ENCODE data around the gene CAPN5. TPM values are rescaled to one million over a fixed set of nuclear protein-coding genes. Genes with fewer than 3 reads are reported as not detected.

Gene CAPN5
- total RNA-seq, 1 donor from 2014 or later = 7.9 TPM

DNA sequence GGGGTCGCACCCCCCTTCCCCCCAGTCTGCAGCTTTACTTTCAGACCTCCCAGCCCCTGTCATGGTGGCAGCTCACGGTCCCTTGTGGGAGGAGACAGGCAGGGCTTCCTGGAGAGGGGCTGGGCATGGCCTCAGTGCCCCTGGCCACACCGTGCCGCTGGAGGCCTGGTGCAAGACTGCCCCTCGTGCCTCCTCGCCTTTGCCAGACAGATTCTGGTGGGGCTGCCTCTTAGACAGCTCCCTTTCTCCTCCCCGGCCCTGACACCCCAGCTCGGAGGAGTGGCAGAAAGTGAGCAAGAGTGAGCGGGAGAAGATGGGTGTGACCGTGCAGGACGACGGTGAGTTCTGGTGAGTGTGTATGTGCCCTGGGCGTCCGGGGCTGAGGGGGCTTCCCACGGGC is 49.2 kb downstream of the CAPN5 start:
- H3K9me3 ChIP-seq = no peaks in the 10 kb centered on the region
- H3K36me3 ChIP-seq = peaks cover 11 to 31% of the 10 kb centered on the region in 2 donors
- H3K4me1 ChIP-seq = no peaks in the 10 kb centered on the region
- H3K4me3 ChIP-seq = no peak overlapping the region
- no peak overlapping the region for H3K27ac ChIP-seq
- intact Hi-C loops (cut with DNase I) = no loop called here
- no peaks in the 10 kb centered on the region for H3K27me3 ChIP-seq
- no peak for DNase-seq (ENCODE audit: low spot score in 2 of 2)
- TF ChIP-seq, protein P1, sequence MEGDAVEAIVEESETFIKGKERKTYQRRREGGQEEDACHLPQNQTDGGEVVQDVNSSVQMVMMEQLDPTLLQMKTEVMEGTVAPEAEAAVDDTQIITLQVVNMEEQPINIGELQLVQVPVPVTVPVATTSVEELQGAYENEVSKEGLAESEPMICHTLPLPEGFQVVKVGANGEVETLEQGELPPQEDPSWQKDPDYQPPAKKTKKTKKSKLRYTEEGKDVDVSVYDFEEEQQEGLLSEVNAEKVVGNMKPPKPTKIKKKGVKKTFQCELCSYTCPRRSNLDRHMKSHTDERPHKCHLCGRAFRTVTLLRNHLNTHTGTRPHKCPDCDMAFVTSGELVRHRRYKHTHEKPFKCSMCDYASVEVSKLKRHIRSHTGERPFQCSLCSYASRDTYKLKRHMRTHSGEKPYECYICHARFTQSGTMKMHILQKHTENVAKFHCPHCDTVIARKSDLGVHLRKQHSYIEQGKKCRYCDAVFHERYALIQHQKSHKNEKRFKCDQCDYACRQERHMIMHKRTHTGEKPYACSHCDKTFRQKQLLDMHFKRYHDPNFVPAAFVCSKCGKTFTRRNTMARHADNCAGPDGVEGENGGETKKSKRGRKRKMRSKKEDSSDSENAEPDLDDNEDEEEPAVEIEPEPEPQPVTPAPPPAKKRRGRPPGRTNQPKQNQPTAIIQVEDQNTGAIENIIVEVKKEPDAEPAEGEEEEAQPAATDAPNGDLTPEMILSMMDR (IDR thresholded peaks at IDR 0.05) = no peak

DNA sequence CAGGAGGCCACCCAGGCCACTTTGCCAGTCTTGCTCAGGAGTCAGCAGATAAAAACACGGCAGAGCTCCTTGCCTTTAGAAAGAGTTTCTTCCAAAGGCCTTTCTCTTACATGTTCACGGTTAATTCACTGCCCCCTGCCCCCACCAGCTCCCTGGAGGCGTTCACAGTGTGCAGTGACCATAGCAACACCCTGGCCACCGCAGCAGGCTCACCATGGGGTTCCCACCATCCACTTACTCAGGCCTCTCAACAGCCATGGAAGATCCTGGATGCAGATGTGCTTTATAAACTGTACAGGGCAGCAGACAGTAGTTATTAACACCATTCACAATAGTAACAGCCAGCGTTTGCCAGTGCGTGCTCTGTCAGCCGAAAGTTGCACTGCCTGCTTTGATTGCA is 50.7 kb downstream of the CAPN5 start:
- Histone ChIP-seq H3K4me3 (no peak overlapping the region), H3K9me3 (no peaks in the 10 kb centered on the region), H3K27me3 (no peaks in the 10 kb centered on the region), H3K36me3 (peaks cover 17 to 45% of the 10 kb centered on the region in 2 donors), H3K4me1 (no peaks in the 10 kb centered on the region), H3K27ac (no peak overlapping the region)
- TF ChIP-seq, protein P1 (IDR thresholded peaks at IDR 0.05) = no peak
- no peak for DNase-seq (ENCODE audit: low spot score in 2 of 2)
- intact Hi-C loops (cut with DNase I) = no loop called here

DNA sequence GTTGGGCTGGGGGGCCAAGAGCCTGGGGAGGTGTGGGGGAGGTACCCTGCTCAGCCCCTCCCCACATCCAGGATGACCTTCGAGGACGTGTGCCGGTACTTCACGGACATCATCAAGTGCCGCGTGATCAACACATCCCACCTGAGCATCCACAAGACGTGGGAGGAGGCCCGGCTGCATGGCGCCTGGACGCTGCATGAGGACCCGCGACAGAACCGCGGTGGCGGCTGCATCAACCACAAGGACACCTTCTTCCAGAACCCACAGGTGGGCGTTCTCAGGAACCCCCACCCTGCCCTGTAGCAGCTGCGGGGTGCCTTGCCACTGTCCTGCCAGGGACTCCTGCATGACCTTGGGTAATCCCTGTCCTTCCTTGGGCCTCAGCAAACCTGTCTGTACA is 51.3 kb downstream of the CAPN5 start:
- intact Hi-C loops (cut with DNase I) = no loop called here

DNA sequence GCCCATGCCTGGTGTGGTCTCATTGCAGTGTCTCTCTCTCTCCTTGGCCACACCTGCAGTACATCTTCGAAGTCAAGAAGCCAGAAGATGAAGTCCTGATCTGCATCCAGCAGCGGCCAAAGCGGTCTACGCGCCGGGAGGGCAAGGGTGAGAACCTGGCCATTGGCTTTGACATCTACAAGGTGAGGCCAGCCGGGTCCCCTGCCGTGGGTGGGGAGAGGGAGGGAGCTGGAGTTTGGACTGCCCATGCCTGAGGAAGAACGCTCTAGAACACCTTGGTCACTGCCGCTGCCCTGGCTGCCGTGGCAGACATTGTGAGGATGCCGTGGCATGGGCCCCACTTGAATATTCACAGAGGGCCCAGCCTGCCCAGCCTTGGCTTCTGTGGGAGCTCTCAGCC is 52.2 kb downstream of the CAPN5 start:
- Histone ChIP-seq H3K27ac (no peak overlapping the region), H3K27me3 (no peaks in the 10 kb centered on the region), H3K4me3 (no peak overlapping the region), H3K36me3 (peaks cover 17 to 45% of the 10 kb centered on the region in 2 donors), H3K4me1 (no peaks in the 10 kb centered on the region), H3K9me3 (no peaks in the 10 kb centered on the region)
- TF ChIP-seq, protein P1 (IDR thresholded peaks at IDR 0.05) = no peak
- intact Hi-C loops (cut with DNase I) = no loop called here
- no peak for DNase-seq (ENCODE audit: low spot score in 2 of 2)

More for the DNA sequence above, 51.3 kb downstream of the CAPN5 start:
- no peaks in the 10 kb centered on the region for H3K4me1 ChIP-seq
- TF ChIP-seq, protein P1 (IDR thresholded peaks at IDR 0.05) = no peak
- H3K9me3 ChIP-seq = no peaks in the 10 kb centered on the region
- no peak overlapping the region for H3K4me3 ChIP-seq
- H3K27me3 ChIP-seq = no peaks in the 10 kb centered on the region
- no peak overlapping the region for H3K27ac ChIP-seq
- no peak for DNase-seq (ENCODE audit: low spot score in 2 of 2)
- H3K36me3 ChIP-seq = peaks cover 17 to 45% of the 10 kb centered on the region in 2 donors

DNA sequence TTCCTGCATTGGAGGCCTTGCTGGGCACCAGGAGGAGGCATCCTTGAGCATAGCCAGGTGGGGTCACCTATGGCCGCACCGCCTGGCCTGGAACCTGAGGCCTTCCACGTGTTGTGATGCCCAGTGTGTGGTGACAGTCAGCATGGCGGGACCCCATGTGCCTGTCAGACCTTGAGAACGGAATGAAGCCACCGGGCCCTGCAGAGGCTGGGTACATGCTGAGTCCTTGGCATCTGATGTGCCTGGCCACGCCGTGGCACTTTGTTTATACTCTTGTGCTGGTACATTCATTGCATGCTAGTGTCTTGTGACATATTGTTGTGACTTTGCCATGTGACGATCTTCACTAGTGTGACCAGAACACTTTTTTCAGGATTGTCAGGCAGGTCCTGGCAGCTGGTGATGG is 52.8 kb downstream of the CAPN5 start:
- TF ChIP-seq, protein P1 (IDR thresholded peaks at IDR 0.05) = no peak
- no peak overlapping the region for H3K4me3 ChIP-seq
- DNase-seq (ENCODE audit: low spot score in 2 of 2) = no peak
- no peaks in the 10 kb centered on the region for H3K27me3 ChIP-seq
- intact Hi-C loops (cut with DNase I) = no loop called here
- H3K9me3 ChIP-seq = no peaks in the 10 kb centered on the region
- H3K4me1 ChIP-seq = no peaks in the 10 kb centered on the region
- H3K27ac ChIP-seq = no peak overlapping the region
- H3K36me3 ChIP-seq = peaks cover 17 to 45% of the 10 kb centered on the region in 2 donors

DNA sequence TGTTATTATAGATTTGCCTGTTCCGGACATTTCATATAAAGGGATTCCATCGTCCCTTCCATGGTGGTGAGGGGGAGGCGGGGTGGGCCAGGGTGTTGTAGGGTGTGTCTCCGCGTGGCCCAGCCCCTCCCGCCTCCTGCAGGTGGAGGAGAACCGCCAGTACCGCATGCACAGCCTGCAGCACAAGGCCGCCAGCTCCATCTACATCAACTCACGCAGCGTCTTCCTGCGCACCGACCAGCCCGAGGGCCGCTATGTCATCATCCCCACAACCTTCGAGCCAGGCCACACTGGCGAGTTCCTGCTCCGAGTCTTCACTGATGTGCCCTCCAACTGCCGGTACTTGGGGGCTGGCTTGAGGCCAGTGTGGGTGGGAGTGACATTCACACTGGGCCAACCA is 53.8 kb downstream of the CAPN5 start:
- H3K27me3 ChIP-seq = no peaks in the 10 kb centered on the region
- H3K9me3 ChIP-seq = no peaks in the 10 kb centered on the region
- DNase-seq (ENCODE audit: low spot score in 2 of 2) = no peak
- peaks cover 17 to 42% of the 10 kb centered on the region in 2 donors for H3K36me3 ChIP-seq
- TF ChIP-seq, protein P1 (IDR thresholded peaks at IDR 0.05) = no peak
- no peak overlapping the region for H3K4me3 ChIP-seq
- H3K27ac ChIP-seq = no peak overlapping the region
- H3K4me1 ChIP-seq = no peaks in the 10 kb centered on the region
- intact Hi-C loops (cut with DNase I) = no loop called here

Measured in ascending aorta (tissue), 2 donors.